Measurements from ENCODE around the gene NIF3L1.
"Not testable (repeated sequence)": the region's sequence is repeated elsewhere in the genome, so short reads cannot be mapped to it uniquely, and the experiment has no call there.

The NIF3L1 gene

DNA sequence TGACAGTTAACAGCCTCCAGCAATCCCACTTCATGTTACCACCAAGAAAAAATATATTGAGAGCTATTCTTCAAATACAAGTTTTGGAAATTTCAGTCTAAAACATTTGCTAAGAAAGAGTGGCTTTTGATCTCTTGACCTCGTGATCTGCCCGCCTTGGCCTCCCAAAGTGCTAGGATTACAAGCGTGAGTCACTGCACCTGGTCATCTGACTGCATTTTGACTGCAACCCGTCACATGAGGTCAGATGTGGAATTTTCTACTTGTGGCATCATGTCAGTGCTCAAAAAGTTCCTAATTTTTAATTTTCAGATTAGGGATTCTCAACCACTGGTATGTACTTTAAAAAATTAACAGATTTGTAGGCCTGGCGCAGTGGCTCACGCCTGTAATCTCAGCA, 15.6 kb upstream of the NIF3L1 start:
- DNase-seq = no peak

DNA sequence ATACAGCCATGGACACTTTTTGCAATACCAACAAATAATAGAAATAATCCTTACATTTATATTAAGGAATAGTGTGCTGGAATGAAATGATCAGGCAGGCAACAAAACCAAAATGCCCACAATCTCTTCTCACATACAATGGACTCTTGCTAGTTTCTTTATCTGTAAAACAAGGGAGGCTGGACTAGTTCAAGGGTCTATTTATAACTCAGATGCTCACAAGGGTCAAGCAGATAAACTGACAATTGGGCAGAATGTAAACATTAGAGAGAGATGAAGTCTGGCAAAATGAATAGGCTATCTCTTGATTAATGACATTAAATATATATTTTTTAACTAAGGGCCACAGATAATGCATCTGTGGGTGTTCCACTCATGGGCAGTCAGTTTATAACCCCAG, 11.7 kb upstream of the NIF3L1 start:
- DNase-seq = no peak

DNA sequence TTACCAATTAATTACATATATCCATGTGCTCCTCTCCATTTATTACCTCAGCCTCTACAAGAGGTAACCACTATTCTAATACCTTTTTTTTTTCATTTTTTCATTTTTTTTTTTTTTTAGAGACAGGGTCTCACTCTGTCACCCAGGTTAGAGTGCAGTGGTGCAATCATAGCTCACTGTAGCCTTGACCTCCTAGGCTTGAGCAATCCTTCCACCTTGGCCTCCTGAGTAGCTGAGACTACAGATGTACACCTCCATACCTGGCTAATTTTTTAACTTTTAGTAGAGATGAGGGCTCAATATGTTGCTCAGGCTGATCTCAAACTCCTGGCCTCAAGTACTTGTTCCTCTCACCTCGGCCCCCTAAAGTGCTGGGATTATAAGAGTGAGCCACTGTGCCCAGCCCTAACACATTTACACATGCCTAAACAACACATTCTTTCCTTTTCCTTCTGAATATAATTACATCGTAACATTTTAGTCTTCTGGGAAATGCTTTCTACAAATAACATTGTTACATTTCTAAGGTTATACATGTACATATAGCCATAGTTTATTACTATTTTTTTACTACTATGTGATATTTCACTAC, 10.8 kb upstream of the NIF3L1 start:
- DNase-seq = no peak

DNA sequence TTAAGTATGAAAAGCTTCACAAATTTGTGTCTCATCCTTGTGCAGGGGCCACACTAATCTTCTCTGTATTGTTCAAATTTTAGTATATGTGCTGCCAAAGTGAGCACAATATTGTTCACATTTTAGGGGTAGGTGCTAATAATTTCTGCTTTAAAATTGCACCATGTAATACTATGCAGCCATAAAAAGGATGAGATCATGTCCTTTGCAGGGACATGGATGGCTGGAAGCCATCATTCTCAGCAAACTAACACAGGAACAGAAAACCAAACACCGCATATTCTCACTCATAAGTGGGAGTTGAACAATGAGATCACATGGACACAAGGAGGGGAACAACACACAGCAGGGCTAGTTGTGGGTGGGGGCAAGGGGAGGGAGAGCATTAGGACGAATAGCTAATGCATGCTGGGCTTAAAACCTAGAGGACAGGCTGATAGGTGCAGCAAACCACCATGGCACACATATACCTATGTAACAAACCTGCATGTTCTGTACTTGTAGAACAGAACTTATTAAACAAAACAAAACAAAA, 7.4 kb upstream of the NIF3L1 start:
- not testable (repeated sequence) for DNase-seq

DNA sequence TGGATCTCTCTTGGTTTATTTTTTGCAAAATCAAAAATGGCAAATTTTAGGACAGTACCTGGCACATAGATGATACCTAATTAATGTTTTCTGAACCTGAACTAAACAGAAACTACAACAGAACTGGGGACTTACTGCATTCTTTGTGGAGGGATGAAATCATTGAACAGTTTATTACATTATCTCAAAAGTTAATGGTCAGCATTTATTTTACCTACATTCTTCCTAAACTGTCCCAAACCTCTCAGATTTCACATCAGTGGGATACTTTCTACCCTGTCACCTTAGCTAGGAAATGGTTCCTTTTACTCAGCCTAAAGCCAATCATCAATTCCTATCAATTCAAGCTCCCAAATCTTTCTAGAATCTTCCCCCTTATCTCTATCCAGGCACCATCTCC, 10.3 kb downstream of the NIF3L1 start:
- no peak for DNase-seq

DNA sequence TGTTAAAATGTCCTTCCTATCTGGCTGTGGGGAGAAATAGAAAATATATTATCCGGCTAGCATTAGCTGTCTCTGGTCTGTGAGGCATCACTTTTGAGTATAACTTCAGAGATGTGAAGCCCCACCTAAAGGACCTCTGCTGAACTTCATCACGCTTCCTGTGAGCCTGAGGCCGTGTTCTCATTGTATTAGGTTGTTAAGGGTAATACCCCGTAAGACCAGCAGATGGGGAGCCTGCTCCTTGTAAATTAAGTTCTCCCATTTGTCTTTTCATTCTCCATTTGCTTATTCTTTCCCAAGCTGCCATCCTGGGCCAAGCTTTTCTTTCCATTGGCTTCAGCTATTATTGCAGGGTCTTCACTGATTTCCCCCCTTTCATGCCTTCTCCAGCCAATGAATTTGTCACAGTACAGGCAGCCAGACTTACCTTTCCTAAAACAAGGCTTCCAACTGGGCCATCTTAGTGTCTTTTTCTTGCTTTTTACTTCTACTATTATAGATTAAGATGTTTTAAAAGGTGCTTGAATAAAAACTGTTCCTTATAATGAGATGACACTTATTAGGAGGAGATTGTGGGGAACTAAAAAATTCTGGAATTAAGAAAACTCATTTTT, 12.4 kb downstream of the NIF3L1 start:
- DNase-seq = peak; percentile 76 to 82

DNA sequence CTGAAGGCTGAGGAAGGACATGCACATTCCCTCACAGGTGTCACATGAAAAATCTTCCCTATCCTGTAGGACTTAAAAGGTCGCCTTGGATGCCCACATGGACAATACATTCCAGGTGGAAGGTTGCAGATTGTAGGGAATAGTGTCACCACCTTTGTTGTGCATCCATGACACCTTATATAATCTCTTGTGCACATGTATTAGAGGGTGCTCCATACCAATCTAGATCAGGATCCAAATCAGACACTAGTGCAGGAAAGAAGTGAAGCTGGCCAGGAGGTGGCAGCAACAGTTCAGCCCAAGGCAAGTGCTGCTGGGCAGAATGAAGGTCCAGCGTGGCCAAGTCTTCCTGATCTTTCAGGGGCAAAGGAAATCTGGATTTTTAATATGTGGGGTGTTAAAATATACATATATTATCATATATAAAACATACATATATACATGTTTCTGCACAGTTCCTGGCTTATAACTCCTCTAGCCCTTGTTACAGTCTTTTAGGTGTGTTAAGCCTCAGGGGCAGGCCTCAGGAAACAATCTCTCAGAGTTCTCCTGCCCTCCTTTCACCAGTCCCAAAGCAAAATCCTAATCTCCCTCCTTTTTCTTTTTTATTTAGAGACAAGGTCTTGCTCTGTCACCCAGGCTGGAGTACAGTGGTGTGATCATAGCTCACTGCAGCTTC, 16.6 kb downstream of the NIF3L1 start:
- peak; percentile 11 to 72 for DNase-seq

DNA sequence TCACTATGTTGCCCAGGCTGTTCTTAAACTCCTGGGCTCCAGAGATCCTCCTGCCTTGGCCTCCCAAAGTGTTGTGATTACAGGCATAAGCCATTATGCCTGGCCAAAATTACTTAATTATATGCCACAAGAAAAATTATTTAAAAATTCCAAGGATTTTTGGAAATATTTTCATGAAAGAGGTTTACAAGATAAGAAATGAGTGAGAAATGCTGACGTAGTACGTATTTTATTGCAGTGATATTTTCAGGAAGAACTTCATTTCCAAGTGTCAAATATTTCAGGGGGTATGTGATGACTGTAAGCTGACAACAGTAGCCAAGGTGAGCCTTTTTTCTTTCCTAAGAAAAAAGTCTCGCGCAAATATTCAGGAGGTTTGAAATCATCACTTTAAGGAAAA, 20.8 kb downstream of the NIF3L1 start:
- DNase-seq = no peak

DNA sequence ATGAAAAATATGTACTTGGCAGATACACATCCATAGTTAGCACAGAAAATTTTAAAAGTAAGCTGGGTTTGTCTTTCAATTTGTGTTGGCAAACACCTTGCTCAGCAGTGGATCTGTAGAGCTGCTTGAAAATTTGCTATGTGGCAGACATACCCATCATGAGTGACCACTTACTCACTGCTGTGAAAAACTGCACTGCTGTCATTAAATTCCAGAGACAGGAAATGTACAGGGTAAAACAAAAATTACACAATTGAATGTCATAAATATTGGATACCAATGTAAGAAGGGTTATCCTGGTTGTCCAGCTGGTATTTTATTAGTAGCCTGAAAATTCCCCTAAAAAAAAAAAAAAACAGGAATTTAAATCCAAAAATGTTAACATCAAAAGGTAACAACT, 24.5 kb downstream of the NIF3L1 start:
- DNase-seq = no peak

DNA sequence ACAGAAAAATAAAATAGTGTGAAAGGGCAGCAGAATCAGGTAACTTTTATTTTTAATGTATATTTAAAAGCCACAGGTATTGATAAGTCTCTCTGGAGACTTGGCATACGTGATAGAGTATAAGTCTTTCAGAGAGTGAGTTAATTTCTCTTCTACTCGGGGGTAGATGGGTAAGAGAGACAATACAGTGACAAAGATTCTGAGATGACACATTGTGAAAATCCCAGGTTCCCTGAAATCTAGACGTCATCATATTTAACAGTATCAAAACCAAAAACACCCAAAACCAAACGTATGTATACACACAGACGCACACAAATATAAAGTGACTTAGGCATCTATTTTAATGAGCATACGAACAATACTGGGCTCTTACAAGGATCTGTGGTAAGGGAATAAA, 33.3 kb downstream of the NIF3L1 start:
- DNase-seq = no peak

DNA sequence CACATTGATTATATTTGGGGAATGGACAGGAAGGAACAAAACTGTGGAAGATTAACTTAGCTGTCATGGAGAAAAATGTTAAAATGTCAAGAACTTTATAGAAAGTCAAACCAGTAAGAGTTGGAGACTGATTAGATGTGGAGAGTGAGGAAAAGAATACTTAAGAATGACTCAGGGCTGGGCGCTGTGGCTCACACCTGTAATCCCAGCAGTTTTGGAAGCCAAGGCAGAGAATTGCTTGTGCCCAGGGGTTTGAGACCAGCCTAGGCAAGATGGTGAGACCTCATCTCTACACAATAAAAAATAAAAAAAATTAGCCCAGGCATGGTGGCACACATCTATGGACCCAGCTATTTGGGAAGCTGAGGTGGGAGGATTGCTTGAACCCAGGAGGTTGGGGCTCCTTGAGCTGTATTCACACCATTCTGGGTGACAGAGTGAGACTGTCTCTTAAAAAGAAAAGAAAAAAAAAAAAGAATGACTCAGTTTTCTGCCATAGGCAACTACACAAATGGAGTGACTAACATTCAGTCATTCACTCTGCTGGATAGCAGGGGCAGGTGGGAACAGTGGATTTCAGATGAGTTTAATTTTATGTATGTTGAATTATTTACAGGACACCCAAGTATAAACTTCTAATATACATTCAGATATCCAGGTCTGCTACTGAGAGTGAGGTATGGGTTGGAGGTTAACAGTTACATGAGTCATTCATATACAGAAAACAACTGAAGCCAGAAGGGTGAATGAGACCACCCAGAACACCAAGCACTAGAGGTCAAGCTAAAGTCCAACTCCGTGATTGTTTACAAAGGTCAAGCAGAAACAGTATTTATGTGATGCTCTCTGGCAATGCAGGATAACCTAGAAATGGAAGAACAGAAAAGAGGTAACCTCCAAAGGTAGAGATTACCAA, 40.4 kb downstream of the NIF3L1 start:
- DNase-seq = no peak

DNA sequence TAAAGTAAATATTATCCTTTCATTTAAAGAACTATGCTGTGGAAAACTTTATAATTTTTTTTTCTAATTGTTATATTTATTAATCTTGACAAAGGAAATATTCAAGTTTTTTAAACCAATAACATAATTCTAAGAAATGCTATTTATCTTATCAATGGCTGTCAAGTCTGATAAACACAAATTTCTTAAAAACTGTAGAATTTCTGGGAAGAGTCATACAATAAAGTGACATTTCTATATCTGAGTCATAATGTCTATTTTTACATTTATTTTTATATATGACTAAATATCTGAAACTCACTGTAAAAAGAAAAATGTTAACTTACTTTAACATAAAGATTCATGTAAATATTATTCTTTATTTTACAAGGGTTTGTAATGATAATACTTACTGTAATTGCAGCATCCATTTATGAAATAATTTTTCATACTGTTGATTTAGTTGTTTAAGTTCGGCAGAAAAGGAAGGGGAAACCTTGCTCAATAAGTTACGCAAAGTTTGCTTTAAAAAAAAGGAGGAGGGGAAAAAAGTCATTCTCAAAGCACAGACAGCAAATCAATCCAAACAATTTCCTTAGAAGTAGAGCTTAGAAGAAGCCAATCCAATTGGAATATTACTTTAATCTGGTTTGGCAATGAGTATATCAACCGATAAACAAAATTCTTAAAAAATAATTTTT, 41.9 kb downstream of the NIF3L1 start:
- DNase-seq = no peak

DNA sequence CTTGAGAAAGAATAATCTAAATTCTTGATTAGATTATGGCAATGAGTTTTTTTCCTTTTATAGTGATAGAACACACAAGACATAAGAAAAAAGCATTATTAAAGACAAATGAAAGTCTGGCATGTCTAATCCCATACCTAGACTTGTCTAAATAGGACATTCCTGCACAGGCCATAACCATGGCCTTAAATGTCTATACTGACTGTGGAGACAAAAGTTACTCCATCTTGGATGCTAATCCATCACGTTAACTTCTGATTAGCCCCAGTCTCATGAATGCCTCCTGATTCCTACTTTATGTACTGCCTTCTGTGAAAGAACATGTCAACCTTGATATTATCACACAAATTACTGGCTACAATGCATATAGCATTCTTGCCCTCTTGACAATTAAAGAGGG, 50.7 kb downstream of the NIF3L1 start:
- no peak for DNase-seq

DNA sequence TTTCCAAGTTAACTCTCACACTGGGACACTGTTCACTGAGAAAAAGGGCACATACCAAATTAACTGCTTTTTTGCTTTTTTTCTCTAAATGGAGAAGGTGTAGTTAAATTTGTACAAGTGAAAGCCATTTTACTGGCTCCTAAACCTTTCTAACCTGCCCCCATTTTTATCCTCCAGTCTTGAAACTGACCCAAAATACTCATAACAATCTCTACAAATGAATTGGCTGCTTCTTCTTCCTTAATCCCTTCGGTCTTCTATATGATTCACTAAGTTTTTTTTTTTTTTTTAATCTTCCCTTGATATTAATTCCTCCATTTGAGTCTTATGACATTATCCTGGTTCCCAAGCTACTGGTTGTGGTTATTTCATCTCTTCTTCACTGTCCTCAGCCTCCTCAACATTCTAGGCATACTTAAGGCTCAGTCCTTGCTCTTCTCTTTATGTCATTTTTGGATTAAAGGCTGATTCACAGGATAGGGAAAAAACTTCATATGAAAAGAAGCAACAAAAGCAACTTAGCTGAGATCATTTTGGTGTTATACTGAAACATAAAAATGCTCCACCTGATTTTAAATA, 54.4 kb downstream of the NIF3L1 start:
- no peak for DNase-seq

DNA sequence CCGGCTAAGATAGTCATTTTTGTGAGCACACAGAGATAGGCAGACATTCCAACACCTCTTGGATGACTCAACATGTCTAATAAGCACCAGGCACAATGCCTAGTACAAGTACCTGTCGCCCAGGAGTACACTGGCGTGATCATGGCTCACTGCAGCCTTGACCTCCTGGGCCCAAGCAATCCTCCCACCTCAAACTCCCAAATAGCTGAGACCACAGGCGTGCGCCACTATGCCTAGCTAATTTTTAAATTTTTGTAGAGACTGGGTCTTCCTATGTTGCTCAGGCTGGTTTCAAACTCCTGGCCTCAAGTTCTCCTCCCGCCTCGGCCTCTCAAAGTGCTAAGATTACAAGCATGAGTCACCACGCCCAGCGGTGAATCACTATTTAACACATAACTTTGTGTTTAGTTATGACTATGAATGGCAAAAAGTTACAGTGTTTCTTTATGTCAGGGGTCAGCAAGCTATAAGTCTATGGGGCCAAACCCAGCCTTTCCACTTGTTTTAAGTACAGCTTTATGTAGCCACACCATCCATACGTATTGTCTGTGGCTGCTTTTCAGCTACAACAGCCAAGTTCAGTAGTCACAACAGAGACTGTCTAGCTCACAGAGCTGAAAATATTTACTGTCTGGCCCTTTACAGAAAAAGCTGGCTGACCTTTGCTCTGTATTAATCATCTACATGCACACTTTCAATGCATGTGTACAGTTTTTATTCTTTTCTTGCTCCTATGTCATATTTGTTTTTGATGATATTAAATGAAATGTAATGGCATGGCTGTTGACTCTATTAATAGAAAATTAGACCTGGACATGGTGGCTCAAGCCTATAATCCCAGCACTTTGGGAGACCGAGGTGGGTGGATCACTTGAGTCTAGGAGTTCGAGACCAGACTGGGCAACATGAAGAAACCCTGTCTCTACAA, 55.6 kb downstream of the NIF3L1 start:
- no peak for DNase-seq

DNA sequence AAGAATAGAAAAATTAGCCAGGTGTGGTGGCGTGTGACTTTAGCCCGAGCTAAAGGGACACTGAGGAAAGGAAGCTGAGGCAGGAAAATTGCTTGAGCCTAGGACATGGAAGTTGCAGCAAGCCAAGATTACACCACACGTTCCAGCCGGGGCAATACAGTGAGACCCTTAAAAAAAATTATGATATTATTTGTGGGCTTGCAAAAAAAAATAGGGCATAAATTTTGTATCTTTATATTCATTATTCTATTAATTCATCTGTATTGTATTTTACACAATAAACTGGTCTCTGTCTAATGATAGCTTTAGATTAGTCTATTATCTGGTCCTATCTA, 56.2 kb downstream of the NIF3L1 start:
- no peak for DNase-seq

DNA sequence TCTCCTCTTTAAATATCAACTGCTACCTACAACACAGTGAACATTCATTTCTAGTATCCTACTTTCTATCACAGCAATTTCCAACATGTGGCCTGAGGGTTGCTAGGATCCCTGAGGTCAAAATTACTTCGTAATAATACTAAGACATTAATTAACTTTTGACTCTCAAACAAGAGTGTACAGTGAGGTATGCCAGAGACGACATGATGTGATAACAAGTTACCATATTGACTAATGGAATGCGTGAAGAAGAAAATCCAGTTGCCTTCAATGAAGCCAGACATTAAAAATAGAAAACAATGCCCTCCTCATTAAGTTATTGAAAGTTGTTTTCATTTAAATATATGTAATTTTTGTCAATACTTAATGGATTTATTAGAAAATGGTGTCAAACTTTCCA, 61.2 kb downstream of the NIF3L1 start:
- DNase-seq = no peak
